HG03139 (cell line): Measurements from ENCODE around the gene TP53I13.

Experiments used
- ATAC-seq: cut with Tn5 transposase; IDR thresholded peaks from one replicate; pipeline ENCODE4 v1.9.1; 2021; ENCODE audit not compliant: unreplicated experiment

Gene TP53I13

DNA sequence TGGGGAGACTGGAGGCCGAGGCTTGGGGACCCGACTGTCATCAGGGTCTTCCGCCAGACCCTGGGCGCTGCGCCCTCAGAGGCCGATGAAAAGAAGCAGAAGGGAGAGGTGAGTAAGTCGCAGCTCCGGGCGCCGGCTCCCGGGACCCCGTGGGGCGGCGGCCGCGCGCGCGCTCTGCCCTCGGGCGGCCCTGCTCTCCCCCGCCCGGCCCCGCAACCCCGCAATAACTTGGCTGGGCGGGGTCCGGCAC, 1.3 kb upstream of the TP53I13 start:
- ATAC-seq, result no peak

DNA sequence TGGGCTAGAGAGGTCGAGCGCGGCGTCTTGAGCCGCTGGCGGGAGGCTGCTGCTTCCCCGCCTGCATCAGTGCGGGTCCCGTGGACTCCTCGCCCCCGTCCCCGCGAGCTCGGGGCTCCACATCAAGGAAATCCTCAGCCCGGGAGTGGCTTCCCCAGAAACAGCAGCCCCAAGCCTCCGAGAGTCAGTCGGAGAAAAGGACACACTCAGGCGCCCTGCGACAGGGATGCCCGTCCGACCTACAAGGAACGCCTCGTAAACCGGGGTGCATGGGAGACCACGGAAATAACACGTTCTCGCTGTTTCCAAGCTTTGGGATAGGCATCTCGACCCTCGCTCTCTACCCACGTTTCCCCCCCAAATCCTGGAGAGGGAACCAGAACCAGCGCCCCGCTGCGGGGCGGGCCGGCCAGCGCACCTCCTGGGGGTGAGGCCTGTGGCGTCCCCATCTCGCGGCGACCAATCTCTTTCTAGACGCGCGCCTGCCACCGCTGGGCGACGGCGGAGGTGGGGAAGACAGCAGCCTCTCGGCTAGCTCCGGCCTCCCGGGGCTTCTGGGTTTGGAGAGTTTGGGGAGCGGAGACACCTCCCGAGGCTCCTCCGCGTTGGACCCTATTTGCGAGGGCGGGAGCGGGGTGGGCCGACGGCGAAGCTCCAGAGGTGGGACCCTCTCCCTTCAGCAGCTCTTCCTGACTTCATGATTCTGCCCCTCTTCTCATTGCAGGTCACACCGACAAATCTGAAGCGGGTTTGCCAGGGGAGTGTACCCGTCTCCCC, 759 bp upstream of the TP53I13 start:
- no peak for ATAC-seq

DNA sequence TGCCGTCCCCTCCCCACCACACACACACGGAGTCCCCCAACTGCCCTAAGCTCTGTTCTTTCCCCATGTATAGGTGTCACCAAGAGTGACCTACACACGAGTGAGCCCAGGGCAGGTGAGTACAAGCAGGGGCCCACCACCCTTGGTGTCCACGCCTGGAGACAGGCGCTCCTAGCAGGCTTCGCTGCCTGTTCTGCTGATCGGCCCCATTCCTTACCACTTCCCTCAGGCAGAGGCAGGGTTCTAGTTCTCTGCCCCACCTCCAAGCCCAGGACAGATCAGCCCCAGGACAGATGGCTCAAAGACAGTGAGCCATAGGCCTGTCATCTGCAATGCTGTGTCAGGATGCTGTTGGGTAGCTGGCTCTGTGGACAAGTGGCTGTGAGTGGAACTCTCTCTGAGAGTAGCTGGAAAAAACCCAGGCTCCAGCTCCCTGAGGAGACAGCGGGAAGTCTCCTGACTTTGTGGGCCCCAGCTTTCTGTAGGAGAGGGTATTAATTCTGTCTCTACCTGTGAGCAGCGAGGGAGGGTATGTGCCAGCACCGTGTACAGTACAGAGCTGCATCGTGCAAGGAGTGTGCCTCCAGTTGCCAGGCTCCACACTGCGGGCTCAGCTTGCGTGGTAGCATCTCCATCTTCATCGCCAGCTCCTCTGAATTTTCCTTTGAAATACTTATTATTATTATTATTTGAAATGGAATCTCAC, 897 bp downstream of the TP53I13 start:
- ATAC-seq, result no peak

DNA sequence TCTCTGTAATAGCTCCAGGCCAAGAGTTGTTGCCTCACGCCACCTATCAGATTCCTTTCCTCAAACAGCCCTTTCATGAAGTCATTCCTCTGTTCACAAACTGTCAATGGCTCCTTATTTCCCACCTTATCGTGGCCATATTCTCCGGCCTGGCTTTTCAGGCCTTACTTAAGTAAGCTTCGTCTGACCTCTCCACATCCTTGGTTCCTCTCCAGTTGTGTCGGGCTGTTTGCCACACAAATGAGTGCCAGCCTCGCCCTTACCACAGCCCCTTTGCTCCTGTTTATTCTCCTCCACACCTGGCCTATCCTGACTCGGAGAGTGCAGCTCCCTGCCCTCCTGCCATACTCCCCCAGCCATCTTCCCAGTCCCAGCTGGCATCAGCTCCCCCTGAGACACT, 2.0 kb downstream of the TP53I13 start:
- no peak for ATAC-seq

- no peak for ATAC-seq
Measured at GRCh38 chr17:29571486-29571882, 3.0 kb downstream of the TP53I13 start.

DNA sequence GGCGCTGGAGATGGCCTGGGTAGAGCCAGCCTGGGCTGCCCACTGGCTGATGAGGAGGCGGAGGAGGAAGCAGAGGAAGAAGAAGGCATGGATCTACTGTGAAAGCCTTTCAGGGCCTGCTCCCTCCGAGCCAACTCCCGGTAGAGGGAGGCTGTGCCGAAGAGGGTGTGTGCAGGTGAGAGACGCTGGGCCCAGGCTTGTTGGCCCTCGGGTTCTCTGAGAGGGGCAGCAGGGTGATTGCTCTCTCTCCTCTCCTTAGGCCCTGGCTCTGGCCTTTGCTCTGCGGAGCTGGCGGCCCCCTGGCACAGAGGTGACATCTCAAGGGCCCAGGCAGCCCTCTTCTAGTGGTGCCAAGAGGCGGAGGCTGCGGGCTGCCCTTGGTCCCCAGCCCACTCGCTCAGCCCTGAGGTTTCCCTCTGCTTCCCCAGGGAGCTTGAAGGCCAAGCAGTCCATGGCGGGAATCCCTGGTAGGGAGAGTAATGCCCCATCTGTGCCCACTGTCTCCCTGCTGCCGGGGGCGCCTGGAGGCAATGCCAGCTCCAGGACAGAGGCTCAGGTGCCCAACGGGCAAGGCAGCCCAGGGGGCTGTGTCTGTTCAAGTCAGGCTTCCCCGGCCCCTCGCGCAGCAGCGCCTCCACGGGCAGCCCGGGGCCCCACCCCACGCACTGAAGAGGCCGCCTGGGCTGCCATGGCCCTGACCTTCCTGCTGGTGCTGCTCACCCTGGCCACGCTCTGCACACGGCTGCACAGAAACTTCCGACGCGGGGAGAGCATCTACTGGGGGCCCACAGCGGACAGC, 3.6 kb downstream of the TP53I13 start:
- ATAC-seq, result no peak

DNA sequence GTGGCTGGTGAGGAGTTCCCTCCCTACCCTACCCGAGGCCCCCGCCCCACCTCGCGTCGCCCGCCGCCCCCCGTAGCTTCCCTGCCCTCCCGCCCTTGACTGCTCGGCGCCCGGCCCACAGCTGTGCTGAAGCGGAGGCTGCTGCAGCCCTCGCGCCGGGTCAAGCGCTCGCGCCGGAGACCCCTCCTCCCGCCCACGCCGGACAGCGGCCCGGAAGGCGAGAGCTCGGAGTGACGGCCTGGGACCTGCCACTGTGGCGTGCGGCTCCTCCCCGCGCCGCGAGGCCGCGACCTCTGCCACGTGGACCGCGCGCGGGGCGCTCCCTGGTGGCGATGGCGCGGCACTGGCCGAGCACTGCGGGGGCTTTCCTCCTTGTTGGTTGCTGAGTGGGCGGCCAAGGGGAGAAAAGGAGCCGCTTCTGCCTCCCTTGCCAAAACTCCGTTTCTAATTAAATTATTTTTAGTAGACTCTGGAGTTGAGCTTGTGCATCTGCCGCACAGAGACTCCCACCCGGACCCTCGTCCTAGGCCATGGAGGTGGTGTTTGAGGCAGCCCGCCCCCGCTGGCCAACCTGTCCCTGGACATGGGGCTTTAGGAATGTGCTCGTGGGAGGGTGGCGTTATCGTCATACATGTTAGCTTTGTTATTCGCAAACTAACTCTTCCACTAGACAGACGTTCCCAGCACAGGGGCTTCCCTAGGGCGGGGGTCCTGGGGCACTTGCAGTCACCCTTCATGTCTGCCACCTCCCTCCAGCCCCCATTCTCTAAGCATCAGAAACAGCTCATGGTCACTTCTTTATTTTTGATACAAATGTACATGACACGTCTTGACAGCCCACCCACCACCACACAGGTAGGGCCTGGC, 4.4 kb downstream of the TP53I13 start:
- no peak for ATAC-seq

GRCh38 chr17:29573558-29573869, 5.0 kb downstream of the TP53I13 start:
- ATAC-seq, result no peak

DNA sequence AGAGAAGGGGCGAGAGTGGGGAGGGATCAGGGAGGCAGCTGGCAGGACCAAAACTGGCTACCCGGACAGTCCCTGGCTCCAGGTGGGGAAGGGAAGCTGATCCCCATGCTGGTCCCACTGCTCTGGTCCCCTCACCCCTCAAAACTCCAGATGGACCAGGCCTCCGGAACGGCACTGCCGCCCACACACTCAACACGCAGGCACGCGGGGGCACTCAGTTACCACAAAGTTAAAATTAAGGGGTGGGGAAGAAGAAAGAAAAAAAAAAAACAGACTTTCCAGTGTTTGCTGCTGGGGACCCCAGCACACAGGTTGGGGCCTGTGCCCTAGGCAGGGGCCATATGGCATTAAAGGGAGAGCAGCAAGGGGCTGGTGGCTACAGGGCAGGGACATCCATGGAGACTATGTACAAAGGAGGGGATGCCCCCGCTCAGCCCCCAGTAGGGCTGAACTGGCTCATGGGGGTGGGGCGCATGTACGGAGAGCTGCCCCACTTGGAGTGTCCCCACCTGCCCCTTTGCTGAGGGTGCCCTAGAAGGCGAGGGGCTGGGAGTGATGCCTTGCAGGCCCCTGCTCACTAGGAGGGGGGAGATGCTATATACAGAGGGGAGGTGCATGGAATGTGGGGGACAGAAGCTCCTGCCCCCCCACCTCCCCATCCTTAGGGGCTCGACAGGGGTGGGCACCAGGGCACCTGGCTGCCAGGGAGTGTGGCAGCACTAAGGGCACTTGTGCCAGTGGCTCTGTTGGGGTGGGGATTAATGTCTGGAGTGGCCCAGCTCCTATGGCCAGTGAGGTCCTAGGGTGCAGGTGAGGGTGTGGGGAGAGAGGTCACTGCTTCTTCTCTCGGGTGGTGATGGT, 5.6 kb downstream of the TP53I13 start:
- ATAC-seq, result no peak

DNA sequence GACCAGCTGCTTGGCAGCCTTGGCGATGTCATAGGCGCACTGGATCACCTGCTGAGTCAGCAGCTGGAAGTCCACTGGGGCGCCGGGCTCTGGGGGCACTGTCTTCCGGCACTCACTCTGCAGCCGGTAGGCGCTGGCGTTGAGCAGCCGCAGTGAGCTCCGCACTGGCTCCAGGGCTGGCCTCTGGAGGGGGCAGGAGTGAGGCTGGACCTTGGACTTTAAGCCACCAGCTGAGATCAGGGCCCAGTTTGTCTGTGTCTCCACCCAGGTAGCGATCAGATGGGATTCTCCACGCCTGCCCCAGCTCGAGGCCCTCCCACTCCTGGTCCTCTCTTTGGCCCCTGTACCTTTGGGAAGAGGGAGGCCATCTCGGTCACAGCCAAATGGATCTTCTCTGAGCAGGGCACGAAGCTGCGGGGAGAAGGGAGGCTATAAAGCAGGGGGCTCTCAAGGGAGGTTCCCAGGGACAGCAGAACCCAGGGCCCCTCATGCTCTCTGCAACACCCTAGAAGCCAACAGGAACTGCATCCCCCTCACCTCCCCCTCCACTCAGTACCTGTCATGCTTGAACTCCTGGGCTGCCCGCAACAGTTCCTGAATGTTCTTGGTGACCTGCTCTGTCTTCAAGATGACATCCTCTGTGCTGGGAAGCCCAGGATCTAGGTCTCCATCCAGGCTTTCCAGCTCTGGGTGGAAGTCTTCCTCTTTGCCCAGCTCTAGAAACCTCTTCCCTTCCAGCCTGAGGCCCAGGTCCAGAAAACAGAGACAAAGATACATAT, 6.4 kb downstream of the TP53I13 start:
- no peak for ATAC-seq

DNA sequence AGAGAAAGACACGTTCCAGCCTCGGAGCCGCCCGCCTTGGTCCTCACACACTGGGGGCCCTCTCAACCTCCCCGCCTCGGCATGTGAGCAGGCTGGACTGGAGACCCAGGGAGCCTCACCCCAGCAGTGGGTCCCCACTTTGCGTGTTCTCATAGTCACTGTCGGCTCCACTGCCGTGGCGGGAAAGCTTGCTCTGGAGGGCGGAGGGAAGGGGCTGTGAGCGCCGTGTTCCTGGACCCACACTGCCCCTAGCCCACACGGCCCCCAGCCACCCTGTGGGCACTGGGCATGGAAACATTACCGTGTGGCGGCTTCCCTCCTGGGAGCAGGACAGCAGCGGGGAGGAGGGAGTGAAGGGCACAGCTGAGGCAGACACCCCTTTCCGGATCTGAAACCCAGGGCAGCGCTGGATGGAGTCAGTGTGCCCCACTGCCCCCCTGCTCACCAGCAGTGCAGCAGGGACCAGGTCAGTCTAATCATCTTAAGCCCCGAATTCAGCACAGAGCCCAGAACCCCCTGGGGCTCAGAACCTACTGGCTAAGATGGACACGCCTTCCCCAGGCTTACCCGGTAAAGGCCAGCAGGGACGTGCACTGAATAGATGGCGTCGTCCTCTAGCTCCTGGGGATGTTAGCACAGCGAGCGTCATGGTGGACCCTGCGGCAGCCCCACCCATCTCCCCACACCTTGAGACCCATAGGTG, 7.2 kb downstream of the TP53I13 start:
- no peak for ATAC-seq

- ATAC-seq, result no peak
Measured at GRCh38 chr17:29576214-29577000, 7.9 kb downstream of the TP53I13 start.

- no peak for ATAC-seq
Measured at GRCh38 chr17:29577001-29577370, 8.5 kb downstream of the TP53I13 start.

DNA sequence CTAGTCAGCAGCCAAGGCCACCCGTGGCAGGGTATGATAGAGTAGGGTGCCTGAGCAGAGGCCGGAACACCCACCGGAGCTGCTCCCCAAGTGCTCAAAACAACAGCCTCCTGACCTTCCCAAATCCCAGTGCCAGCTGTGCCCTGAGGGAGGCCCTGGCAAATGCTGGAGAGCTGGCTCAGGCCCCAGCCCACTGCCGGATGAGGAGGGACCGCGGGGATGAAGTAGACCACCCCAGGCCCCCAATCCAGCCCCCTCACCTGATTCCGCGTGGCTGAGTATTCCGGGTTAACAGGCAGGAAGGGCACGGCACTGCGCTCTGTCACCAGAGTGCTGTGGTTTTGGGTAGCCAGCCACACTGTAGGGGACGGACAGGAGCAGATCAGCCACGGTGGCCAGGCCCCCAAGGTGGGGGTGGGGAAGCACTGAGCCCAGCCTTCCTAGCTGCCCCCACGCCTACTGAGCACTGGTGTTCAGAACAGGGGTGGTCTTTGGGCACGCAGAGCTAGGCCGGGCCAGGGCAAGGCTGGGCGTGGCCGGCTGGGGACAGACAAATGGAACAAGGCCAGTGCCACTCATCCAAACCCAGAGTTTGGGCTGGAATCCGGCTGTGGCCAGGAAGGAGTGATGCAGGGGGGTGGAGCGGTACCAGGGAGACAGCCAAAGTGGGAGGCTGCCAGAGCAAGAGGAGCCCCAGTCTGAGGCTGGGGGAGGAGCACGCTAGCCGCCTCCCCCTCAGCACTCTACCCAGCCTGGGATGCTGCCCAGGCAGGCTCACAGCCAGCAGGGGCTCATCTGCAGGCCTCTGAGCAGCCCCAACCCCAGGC, 9.1 kb downstream of the TP53I13 start:
- ATAC-seq, result no peak

GRCh38 chr17:29578626-29579485, 10.4 kb downstream of the TP53I13 start:
- no peak for ATAC-seq
